Iris pigment epithelial cell (primary cell): Measurements from ENCODE around the gene UBE2S.
"Not testable (repeated sequence)": the region's sequence is repeated elsewhere in the genome, so short reads cannot be mapped to it uniquely, and the experiment has no call there.

ENCODE experiments used
- DNase-seq: peaks from one replicate; pipeline ENCODE4 v3.0.0-alpha.2; 2011; ENCODE audit warnings: low read depth

UBE2S gene

GRCh38 chr19:55406091-55406825 is 1.3 kb downstream of the UBE2S start:
- no peak for DNase-seq

DNA sequence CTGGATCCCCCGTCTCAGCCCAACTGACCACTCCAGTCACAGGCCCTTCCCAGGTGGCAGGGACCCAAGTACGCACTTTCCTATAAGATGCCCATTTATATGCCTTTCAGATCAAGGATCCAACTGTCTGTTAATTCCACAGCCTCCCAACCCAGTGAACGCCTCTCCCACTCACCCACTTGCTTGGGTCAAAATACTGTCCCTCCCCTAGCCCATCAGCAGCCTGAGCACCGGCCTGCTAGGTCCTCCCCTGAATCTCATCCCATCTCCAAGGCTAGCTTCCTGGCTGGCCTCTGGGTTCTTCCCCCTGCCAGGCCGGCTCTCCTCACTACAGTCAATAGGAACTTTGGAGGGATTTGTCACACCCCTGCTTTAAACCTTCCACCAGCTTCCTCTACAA is 1.9 kb downstream of the UBE2S start:
- no peak for DNase-seq

DNA sequence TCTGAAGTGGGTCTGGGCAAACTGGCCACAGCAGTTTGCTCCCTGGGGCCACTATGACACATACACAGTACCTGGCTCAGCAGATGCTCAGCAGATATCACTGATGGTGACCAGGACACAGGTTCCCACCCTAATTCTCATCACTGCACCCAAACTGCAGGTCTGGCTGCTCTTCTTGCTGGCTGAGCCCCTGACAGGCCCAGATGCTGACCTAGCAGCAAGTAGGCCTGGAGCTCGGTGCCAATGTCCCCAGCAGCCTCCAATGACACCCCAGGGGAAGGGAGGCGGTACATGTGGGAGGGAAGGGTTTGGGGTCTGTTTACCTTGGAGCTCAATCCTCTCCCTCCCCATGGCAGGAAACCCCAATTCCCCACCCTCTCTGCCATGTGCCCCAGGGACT is 5.1 kb downstream of the UBE2S start:
- DNase-seq, result no peak

GRCh38 chr19:55401390-55401789 is 6.2 kb downstream of the UBE2S start:
- DNase-seq, result not testable (repeated sequence)

GRCh38 chr19:55400281-55401087 is 7.1 kb downstream of the UBE2S start:
- no peak for DNase-seq

- DNase-seq, result no peak
These were observed 9.2 kb downstream of the UBE2S start for GRCh38 chr19:55398200-55398925.

DNA sequence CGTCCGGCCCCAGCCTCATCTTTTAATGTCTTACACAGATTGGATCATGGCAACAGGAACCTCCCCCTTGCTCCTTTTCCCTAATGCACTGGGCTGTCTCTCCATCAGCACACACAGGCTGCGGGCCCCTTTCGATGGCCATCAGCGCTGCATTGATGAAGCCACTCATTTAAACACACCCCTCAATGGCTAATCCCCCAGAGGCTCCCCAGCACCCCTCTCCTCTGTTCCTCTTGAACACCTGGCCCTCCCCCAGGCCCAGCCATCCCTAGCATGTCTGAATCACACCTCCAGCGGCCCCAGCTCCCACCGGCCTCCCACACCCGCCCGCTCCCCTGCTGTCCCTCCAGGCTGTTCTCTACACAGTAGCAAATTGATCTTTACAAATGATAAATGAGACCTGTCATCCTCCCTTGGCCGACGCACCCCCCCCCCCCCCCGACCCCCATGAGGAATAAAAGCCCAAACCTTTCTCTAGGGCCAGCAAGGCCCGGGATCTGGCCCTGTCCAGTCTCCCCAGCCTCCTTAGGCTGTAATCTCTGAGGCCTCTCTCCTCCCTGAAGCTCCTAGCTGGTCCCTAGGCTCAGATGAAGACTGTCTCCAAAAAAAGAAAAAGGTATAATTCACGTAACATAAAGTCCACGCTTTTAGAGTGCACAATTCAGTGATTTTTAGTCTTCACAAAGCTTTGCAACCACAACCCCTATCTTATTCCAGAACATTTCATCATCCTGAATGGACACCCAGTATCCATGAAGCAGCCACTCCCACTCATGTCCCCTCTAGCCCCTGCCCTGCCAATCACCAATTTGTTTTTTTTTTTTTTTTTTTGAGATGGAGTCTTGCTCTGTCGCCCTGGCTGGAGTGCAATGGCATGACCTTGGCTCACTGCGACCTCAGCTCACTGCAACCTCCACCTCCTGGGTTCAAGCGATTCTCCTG is 14.5 kb downstream of the UBE2S start:
- no peak for DNase-seq

GRCh38 chr19:55391702-55392615 is 15.6 kb downstream of the UBE2S start:
- peak; percentile 66 for DNase-seq

GRCh38 chr19:55391191-55391670 is 16.4 kb downstream of the UBE2S start:
- no peak for DNase-seq

- no peak for DNase-seq
These were observed 17.1 kb downstream of the UBE2S start for GRCh38 chr19:55390461-55390880.

- no peak for DNase-seq
These were observed 17.9 kb downstream of the UBE2S start for GRCh38 chr19:55389386-55390317.

- no peak for DNase-seq
These were observed 19.7 kb downstream of the UBE2S start for GRCh38 chr19:55387736-55388497.

GRCh38 chr19:55386493-55386971 is 21.1 kb downstream of the UBE2S start:
- DNase-seq, result no peak

GRCh38 chr19:55385724-55386492 is 21.7 kb downstream of the UBE2S start, which contains the start of gene RPL28:
TSS of gene RPL28 (plus strand) at chr19:55385932. CDS start at chr19:55386358, 426 bp downstream.
- DNase-seq, result peak; percentile 97

GRCh38 chr19:55384920-55385723 is 22.5 kb downstream of the UBE2S start:
- peak; percentile 96 for DNase-seq

DNA sequence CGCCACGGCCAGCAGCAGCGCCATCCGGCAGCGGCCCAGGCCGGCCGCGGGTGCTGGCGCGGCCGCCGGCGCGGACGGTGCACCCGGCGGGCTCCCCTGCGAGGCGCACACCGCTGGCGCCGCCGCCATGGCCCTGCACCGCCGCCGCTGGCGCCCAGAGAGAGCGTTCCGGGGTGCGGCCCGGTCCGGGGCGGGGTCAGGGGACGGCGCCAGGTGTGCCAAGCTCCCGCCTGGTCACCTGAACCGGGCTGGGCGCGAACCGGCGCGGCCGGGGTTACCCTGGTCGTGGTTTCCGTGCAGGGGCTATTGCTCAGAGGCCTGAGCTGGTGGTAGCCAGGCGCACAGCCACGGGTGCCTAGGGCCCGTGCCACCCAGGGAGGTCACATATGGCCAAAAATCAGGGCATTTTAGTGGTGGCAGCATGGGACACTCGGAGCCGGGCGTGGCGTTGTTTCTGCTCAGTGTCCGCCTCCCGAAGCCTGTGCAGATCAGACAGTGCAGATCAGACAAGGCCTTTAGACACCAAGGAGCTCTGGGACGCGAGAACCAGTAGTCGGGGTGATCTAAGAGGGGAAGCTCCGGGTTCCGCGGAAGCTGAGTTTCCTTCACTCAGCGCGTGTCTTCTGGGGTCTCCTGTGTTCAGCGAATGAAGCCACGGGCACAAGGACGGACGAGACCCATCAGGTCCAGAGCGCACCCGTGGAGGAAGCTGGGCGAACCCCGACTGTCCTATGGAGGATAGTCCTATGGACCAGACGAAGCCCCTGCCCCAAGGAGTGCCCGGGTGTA is 23.3 kb downstream of the UBE2S start, which contains the start of gene TMEM238:
Gene TMEM238, minus strand, starts transcription at position 162 of the 789 bp plus-strand sequence. Its CDS starts 33 bp downstream, at position 129.
- no peak for DNase-seq
